ENCODE data around the gene SORT1. TPM values are rescaled to one million over a fixed set of nuclear protein-coding genes. Genes with fewer than 3 reads are reported as not detected.

Gene SORT1
- total RNA-seq, 4 donors from 2014 or later, result 66.6 to 142 (median 105) TPM

DNA sequence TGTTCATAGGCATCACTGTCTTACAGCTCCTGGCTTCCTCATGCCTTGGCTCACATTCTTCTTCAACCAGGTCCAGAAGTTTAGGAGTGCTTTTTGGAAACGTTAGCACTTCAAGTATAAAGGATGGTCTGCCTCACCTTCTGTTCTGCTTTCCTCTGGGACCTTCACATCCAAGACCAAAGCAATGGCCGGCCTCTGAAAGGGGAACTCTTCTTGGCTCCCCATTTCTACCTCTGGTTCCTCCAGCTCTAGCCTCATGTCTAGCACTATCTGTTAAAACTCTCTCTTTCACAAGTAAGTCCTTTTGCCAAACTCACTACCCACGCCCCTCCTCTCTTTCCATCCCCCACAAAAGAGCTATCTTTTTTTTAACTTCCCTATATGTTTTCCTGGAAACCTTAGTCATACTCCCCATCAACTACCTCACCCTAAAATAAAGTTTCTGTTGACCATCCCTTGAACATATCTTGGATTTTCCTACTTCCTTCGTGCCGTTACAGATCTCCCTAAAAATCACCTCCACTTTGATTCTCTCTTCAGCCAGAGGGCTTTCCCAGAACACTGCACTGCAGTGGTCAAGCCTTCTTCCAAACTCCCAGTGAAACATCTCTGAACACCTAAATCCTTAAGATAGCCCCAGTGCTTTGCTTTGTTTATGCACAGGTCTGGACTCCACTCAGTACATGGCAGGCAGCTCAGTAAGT is 7.9 kb downstream of the SORT1 start:
- TF ChIP-seq POLR2AphosphoS5 (IDR thresholded peaks at IDR 0.05) (no peak), EP300 (IDR thresholded peaks at IDR 0.05) (no peak), POLR2A (IDR thresholded peaks at IDR 0.05) (no peak), CTCF (IDR thresholded peaks at IDR 0.05) (no peak)
- WGBS, 2 donors (ENCODE audit: low coverage in 1 of 2), result 42 to 53% methylated on average over 5 of the region's 5 CpGs
- H3K9me3 ChIP-seq, result no peaks in the 10 kb centered on the region
- no peak for ATAC-seq
- peak overlapping the region; percentile 87 to 92 (median 92) for H3K27ac ChIP-seq
- no peaks in the 10 kb centered on the region for H3K36me3 ChIP-seq
- H3K4me1 ChIP-seq, result peaks cover 44 to 100% (median 50%) of the 10 kb centered on the region in 3 donors
- H3K27me3 ChIP-seq, result no peaks in the 10 kb centered on the region
- no peak overlapping the region for H3K4me3 ChIP-seq

DNA sequence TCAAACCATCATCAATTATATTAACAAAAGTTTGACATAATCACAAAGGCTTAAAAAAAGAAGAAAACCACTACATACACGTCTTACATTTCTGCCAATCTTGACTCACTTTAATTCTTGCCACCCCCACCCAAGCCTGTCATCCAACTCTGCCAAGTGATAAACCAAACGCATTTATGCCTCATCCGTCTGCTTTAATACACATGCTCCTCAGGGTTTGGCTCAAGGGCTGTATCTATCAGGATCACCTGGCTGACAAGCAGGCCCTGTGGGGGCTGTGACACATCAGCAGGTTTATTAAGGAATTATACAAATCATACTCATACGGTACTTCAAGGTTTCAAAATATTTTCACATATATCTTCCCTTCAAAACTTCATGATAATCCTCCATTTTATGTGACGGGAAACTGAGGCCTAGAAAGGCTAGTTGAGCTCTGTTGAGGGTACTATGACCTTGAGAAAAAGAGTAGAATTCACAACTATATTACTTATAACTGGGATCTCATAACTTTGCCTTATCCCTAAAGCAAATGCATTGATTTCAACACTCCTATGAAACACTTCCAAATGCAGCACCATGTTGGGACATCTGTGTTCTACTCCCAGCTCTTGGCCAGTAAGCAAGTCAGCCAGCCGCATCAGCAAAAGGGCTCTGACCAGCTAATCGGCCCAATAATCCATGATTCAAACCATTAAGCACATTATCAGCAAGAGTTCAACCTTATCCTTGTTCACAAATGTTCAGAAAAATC is 8.7 kb downstream of the SORT1 start:
- no peaks in the 10 kb centered on the region for H3K9me3 ChIP-seq
- no peaks in the 10 kb centered on the region for H3K36me3 ChIP-seq
- no peak for TF ChIP-seq EP300 (IDR thresholded peaks at IDR 0.05)
- no peak for TF ChIP-seq POLR2AphosphoS5 (IDR thresholded peaks at IDR 0.05)
- H3K4me3 ChIP-seq, result no peak overlapping the region
- peak overlapping the region; percentile 87 to 92 (median 92) for H3K27ac ChIP-seq
- ATAC-seq, result no peak
- 37 to 43% methylated on average over 5 to 7 of the region's 7 CpGs for WGBS, 2 donors (ENCODE audit: low coverage in 1 of 2)
- H3K4me1 ChIP-seq, result peaks cover 40 to 100% (median 50%) of the 10 kb centered on the region in 3 donors
- H3K27me3 ChIP-seq, result no peaks in the 10 kb centered on the region

- Histone ChIP-seq H3K27me3 (no peaks in the 10 kb centered on the region), H3K27ac (peak overlapping the region; percentile 87 to 92 (median 92)), H3K36me3 (no peaks in the 10 kb centered on the region), H3K4me3 (no peak overlapping the region), H3K9me3 (no peaks in the 10 kb centered on the region), H3K4me1 (peaks cover 37 to 100% (median 52%) of the 10 kb centered on the region in 3 donors)
- no peak for ATAC-seq
- TF ChIP-seq CTCF (IDR thresholded peaks at IDR 0.05), result no peak
- no peak for TF ChIP-seq POLR2A (IDR thresholded peaks at IDR 0.05)
- no peak for TF ChIP-seq POLR2AphosphoS5 (IDR thresholded peaks at IDR 0.05)
- TF ChIP-seq EP300 (IDR thresholded peaks at IDR 0.05), result no peak
- 94 to 98% methylated on average over 5 of the region's 5 CpGs for WGBS, 2 donors (ENCODE audit: low coverage in 1 of 2)
Observed at GRCh38 chr1:109388208-109388711, 9.5 kb downstream of the SORT1 start.

GRCh38 chr1:109386054-109386717 is 11.5 kb downstream of the SORT1 start:
- peak overlapping the region; percentile 76 to 92 (median 87) for H3K27ac ChIP-seq
- H3K9me3 ChIP-seq, result no peaks in the 10 kb centered on the region
- H3K27me3 ChIP-seq, result no peaks in the 10 kb centered on the region
- no peaks in the 10 kb centered on the region for H3K36me3 ChIP-seq
- 96% methylated on average over 2 of the region's 2 CpGs for WGBS, 2 donors (ENCODE audit: low coverage in 1 of 2)
- ATAC-seq, result no peak
- peaks cover 22 to 100% (median 53%) of the 10 kb centered on the region in 3 donors for H3K4me1 ChIP-seq
- H3K4me3 ChIP-seq, result no peak overlapping the region
- TF ChIP-seq POLR2A (IDR thresholded peaks at IDR 0.05) (no peak), POLR2AphosphoS5 (IDR thresholded peaks at IDR 0.05) (no peak), CTCF (IDR thresholded peaks at IDR 0.05) (no peak), EP300 (IDR thresholded peaks at IDR 0.05) (no peak)

DNA sequence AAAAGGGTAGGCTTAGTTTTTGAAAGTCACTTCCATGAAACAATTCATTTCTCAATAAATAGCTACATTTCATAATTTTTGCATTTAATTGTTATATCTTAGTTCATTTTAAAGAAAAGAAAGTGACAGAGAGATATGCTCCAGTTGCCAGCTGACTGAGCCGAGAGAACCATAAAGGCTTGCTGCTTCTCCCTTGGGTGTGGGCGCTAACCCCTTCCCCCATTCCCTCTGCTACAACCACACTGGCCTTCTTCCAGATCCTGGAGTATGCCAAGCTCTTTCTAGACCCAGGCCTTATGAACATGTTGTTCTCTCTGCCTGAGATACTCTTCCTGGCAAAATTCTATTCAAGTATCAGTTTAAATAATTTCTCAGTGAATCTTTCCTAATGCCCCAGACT is 12.3 kb downstream of the SORT1 start:
- no peak for TF ChIP-seq EP300 (IDR thresholded peaks at IDR 0.05)
- peak; percentile 77 for TF ChIP-seq POLR2AphosphoS5 (IDR thresholded peaks at IDR 0.05)
- 45 to 53% methylated on average over 2 of the region's 2 CpGs for WGBS, 2 donors (ENCODE audit: low coverage in 1 of 2)
- H3K36me3 ChIP-seq, result no peaks in the 10 kb centered on the region
- peak; percentile 62 for ATAC-seq
- peaks cover 21 to 98% (median 60%) of the 10 kb centered on the region in 3 donors for H3K4me1 ChIP-seq
- H3K4me3 ChIP-seq, result peak overlapping the region in 1 of 2 donors; percentile 5
- H3K27ac ChIP-seq, result peak overlapping the region; percentile 76 to 92 (median 87)
- no peaks in the 10 kb centered on the region for H3K9me3 ChIP-seq
- H3K27me3 ChIP-seq, result no peaks in the 10 kb centered on the region
